ENCODE data around the gene MOB2.

Gene MOB2

GRCh38 chr11:1486054-1486825, at the start of gene MOB2:
Gene MOB2, minus strand, starts transcription at chr11:1486779. Its CDS starts 223 bp downstream, at chr11:1486556.
- TF ChIP-seq CTCF (IDR thresholded peaks at IDR 0.05; ENCODE audit: borderline replicate concordance, insufficient read depth, low read depth, low read length): no peak
- H3K4me3 ChIP-seq (ENCODE audit: low read depth, low read length): no peak within 1 kb of the TSS

- no peak for TF ChIP-seq CTCF (IDR thresholded peaks at IDR 0.05; ENCODE audit: borderline replicate concordance, insufficient read depth, low read depth, low read length)
These were observed 48.1 kb upstream of the MOB2 start for GRCh38 chr11:1534682-1535081.

GRCh38 chr11:1534171-1534570, 47.6 kb upstream of the MOB2 start:
- no peak for TF ChIP-seq CTCF (IDR thresholded peaks at IDR 0.05; ENCODE audit: borderline replicate concordance, insufficient read depth, low read depth, low read length)
- H3K4me3 ChIP-seq (ENCODE audit: low read depth, low read length): no peak overlapping the region

More at GRCh38 chr11:1534682-1535081, 48.1 kb upstream of the MOB2 start:
- H3K4me3 ChIP-seq (ENCODE audit: low read depth, low read length): no peak overlapping the region

- no peak overlapping the region for H3K4me3 ChIP-seq (ENCODE audit: low read depth, low read length)
- TF ChIP-seq CTCF (IDR thresholded peaks at IDR 0.05; ENCODE audit: borderline replicate concordance, insufficient read depth, low read depth, low read length): no peak
These were observed 46.8 kb upstream of the MOB2 start for GRCh38 chr11:1533342-1533725.

GRCh38 chr11:1532606-1533341, 46.2 kb upstream of the MOB2 start:
- H3K4me3 ChIP-seq (ENCODE audit: low read depth, low read length): no peak overlapping the region
- no peak for TF ChIP-seq CTCF (IDR thresholded peaks at IDR 0.05; ENCODE audit: borderline replicate concordance, insufficient read depth, low read depth, low read length)

GRCh38 chr11:1532014-1532586, 45.5 kb upstream of the MOB2 start:
- no peak for TF ChIP-seq CTCF (IDR thresholded peaks at IDR 0.05; ENCODE audit: borderline replicate concordance, insufficient read depth, low read depth, low read length)
- no peak overlapping the region for H3K4me3 ChIP-seq (ENCODE audit: low read depth, low read length)

Measured in GM12875 (cell line).